ENCODE data around the gene MAP4K3.
"Not testable (repeated sequence)": the region's sequence is repeated elsewhere in the genome, so short reads cannot be mapped to it uniquely, and the experiment has no call there.

Gene MAP4K3

GRCh38 chr2:39390216-39390615 lies 46.9 kb downstream of the MAP4K3 start:
- no peak for TF ChIP-seq REST (IDR thresholded peaks at IDR 0.05; ENCODE audit: insufficient replicate concordance, low read depth)
- TF ChIP-seq GABPA (IDR thresholded peaks at IDR 0.05; ENCODE audit: low read depth), result no peak
- no peak overlapping the region for H3K27ac ChIP-seq (replicated peaks)
- no peak for DNase-seq (ENCODE audit: low read depth in 1 of 2, low spot score in 1 of 2)
- no peak overlapping the region for H3K4me3 ChIP-seq (replicated peaks; ENCODE audit: insufficient read depth, low read length)
- no peaks in the 10 kb centered on the region for H3K27me3 ChIP-seq (ENCODE audit: insufficient read depth, poor library complexity, severe bottlenecking)

GRCh38 chr2:39386064-39386463 lies 51.0 kb downstream of the MAP4K3 start:
- no peak for DNase-seq (ENCODE audit: low read depth in 1 of 2, low spot score in 1 of 2)
- no peaks in the 10 kb centered on the region for H3K27me3 ChIP-seq (ENCODE audit: insufficient read depth, poor library complexity, severe bottlenecking)
- H3K27ac ChIP-seq (replicated peaks), result no peak overlapping the region
- no peak for TF ChIP-seq CTCF (IDR thresholded peaks at IDR 0.05; ENCODE audit: insufficient read depth, low read length)
- TF ChIP-seq REST (IDR thresholded peaks at IDR 0.05; ENCODE audit: insufficient replicate concordance, low read depth), result no peak
- no peak for TF ChIP-seq GABPA (IDR thresholded peaks at IDR 0.05; ENCODE audit: low read depth)
- H3K4me3 ChIP-seq (replicated peaks; ENCODE audit: insufficient read depth, low read length), result no peak overlapping the region

- no peak for DNase-seq (ENCODE audit: low read depth in 1 of 2, low spot score in 1 of 2)
- Histone ChIP-seq H3K27ac (replicated peaks) (no peak overlapping the region), H3K4me3 (replicated peaks; ENCODE audit: insufficient read depth, low read length) (no peak overlapping the region), H3K27me3 (ENCODE audit: insufficient read depth, poor library complexity, severe bottlenecking) (no peaks in the 10 kb centered on the region)
- no peak for TF ChIP-seq GABPA (IDR thresholded peaks at IDR 0.05; ENCODE audit: low read depth)
- TF ChIP-seq SPI1 (IDR thresholded peaks at IDR 0.05; ENCODE audit: borderline replicate concordance, low read depth), result no peak
- TF ChIP-seq POLR2AphosphoS5 (IDR thresholded peaks at IDR 0.05; ENCODE audit: low read depth), result no peak
- no peak for TF ChIP-seq CTCF (IDR thresholded peaks at IDR 0.05; ENCODE audit: insufficient read depth, low read length)
- no peak for TF ChIP-seq REST (IDR thresholded peaks at IDR 0.05; ENCODE audit: insufficient replicate concordance, low read depth)
Measured at GRCh38 chr2:39385172-39385571, 51.9 kb downstream of the MAP4K3 start.

- H3K4me3 ChIP-seq (replicated peaks; ENCODE audit: insufficient read depth, low read length); H3K27ac ChIP-seq (replicated peaks); DNase-seq (ENCODE audit: low read depth in 1 of 2, low spot score in 1 of 2); H3K27me3 ChIP-seq (ENCODE audit: insufficient read depth, poor library complexity, severe bottlenecking): not testable (repeated sequence)
Measured at GRCh38 chr2:39384071-39384470, 53.0 kb downstream of the MAP4K3 start.

All from HL-60 (cell line).